ENCODE measurements around the gene CYP39A1.

GRCh38 chr6:46509981-46510510 lies 142.6 kb downstream of the CYP39A1 start:
- no peak for TF ChIP-seq CTCF (IDR thresholded peaks at IDR 0.05)
- TF ChIP-seq POLR2A (IDR thresholded peaks at IDR 0.05) = no peak

Data from body of pancreas (tissue), 4 donors.